SK-N-SH (cell line): ENCODE results near the gene ZNF410. TPM values are rescaled to one million over a fixed set of nuclear protein-coding genes. Genes with fewer than 3 reads are reported as not detected.

Experiments used
- CTCF ChIA-PET: fragments of 300-600, 350-600 bp; formaldehyde crosslinking; extraction: SDS; loops from one replicate; lab custom pipeline; 2021; lab: Yijun Ruan, JAX
- POLR2A ChIA-PET: fragments of 350-600 bp; sonication (Branson Sonifier 250); formaldehyde crosslinking; extraction: SDS; loops from one replicate; lab custom pipeline; 2020; ENCODE audit warnings: antibody characterized with exemption, inconsistent platforms; lab: Yijun Ruan, JAX
- DNase-seq: peaks from one replicate; pipeline ENCODE4 v3.0.0; 2012
- H2AFZ ChIP-seq: fragments of 200-600 bp; sonication (generic); 2 replicates; pipeline ENCODE4 v1.8.1; 2016; ENCODE audit warnings: antibody characterized with exemption, mild to moderate bottlenecking, low read depth
- H3F3A ChIP-seq: fragments of 200-600 bp; sonication (generic); replicated peaks from 2 replicates; pipeline ENCODE3; 2016; ENCODE audit warnings: antibody characterized with exemption, mild to moderate bottlenecking; ENCODE audit not compliant: insufficient read depth
- H3K27ac ChIP-seq, 2 experiments: fragments of 200-500 bp in 1 of 2; fragments of 200-600 bp in 1 of 2; sonication (Bioruptor generic) in 1 of 2; sonication (generic), shearing (Covaris generic) in 1 of 2; 2 replicates each; pipeline versions ENCODE4 v1.5.1 to v1.6.1; 2014 to 2016; ENCODE audit warnings: low read depth in 2 of 2, inconsistent platforms in 1 of 2, low read length in 1 of 2, mild to moderate bottlenecking in 1 of 2, mixed read lengths in 1 of 2
- H3K27me3 ChIP-seq: fragments of 200-600 bp; sonication (generic), shearing (Covaris generic); 2 replicates; pipeline ENCODE4 v1.6.1; 2016; ENCODE audit warnings: mixed run types; ENCODE audit not compliant: insufficient read depth
- H3K36me3 ChIP-seq, 2 experiments: fragments of 200-500 bp in 1 of 2; fragments of 200-600 bp in 1 of 2; sonication (Bioruptor generic) in 1 of 2; sonication (generic) in 1 of 2; replicated peaks in 1 of 2; 2 replicates each; pipeline versions ENCODE3 to v1.5.1; 2014 to 2016; ENCODE audit warnings: low read length in 1 of 2, mild to moderate bottlenecking in 1 of 2; ENCODE audit not compliant: insufficient read depth in 2 of 2, control insufficient read depth in 1 of 2
- H3K4me1 ChIP-seq, 2 experiments: fragments of 200-500 bp in 1 of 2; fragments of 200-600 bp in 1 of 2; sonication (Bioruptor generic) in 1 of 2; sonication (generic), shearing (Covaris generic) in 1 of 2; 2 replicates each; pipeline versions ENCODE4 v1.5.1 to v1.6.1; 2014 to 2016; ENCODE audit warnings: low read depth in 1 of 2, low read length in 1 of 2, mixed run types in 1 of 2; ENCODE audit not compliant: insufficient read depth in 2 of 2, control insufficient read depth in 1 of 2
- H3K4me2 ChIP-seq: fragments of 200-600 bp; sonication (generic), shearing (Covaris generic); 2 replicates; pipeline ENCODE4 v1.6.1; 2017; ENCODE audit warnings: mixed run types
- H3K4me3 ChIP-seq, 2 experiments: fragments of 200-500 bp in 1 of 2; fragments of 200-600 bp in 1 of 2; sonication (Bioruptor generic) in 1 of 2; sonication (generic), shearing (Covaris generic) in 1 of 2; 2 replicates each; pipeline versions ENCODE4 v1.5.1 to v1.8.1; 2014 to 2016; ENCODE audit warnings: low read depth in 2 of 2, inconsistent platforms in 1 of 2, low read length in 1 of 2, mild to moderate bottlenecking in 1 of 2, mixed read lengths in 1 of 2, moderate library complexity in 1 of 2
- H3K79me2 ChIP-seq: fragments of 200-600 bp; sonication (generic); 2 replicates; pipeline ENCODE4 v1.8.1; 2017; ENCODE audit warnings: mild to moderate bottlenecking; ENCODE audit not compliant: insufficient read depth
- H3K9ac ChIP-seq: fragments of 200-600 bp; sonication (generic); 2 replicates; pipeline ENCODE4 v1.6.1; 2017; ENCODE audit warnings: mixed run types
- H3K9me2 ChIP-seq: fragments of 200-600 bp; sonication (generic); 2 replicates; pipeline ENCODE4 v1.6.1; 2017; ENCODE audit warnings: mixed run types
- H3K9me3 ChIP-seq: fragments of 200-600 bp; sonication (generic); 2 replicates; pipeline ENCODE4 v1.6.1; 2017; ENCODE audit warnings: mixed run types, mild to moderate bottlenecking, moderate library complexity
- H4K20me1 ChIP-seq: fragments of 200-600 bp; sonication (generic); 2 replicates; pipeline ENCODE4 v1.6.1; 2017; ENCODE audit warnings: mild to moderate bottlenecking, mixed run types; ENCODE audit not compliant: insufficient read depth
- CTCF ChIP-seq: fragments of 200-600 bp; sonication (generic); IDR thresholded peaks from 2 replicates; pipeline ENCODE4 v1.6.1; 2017; ENCODE audit warnings: antibody characterized with exemption, mild to moderate bottlenecking, moderate library complexity
- ELF1 ChIP-seq: IDR thresholded peaks from 2 replicates; pipeline ENCODE4 v1.4.0; 2012
- EP300 ChIP-seq, 2 experiments: IDR thresholded peaks; 2 replicates each; pipeline versions ENCODE4 v1.4.0 to v1.6.1; 2012; ENCODE audit warnings: borderline replicate concordance in 1 of 2, low read depth in 1 of 2, low read length in 1 of 2
- EZH2phosphoT487 ChIP-seq: fragments of 200-600 bp; sonication (generic); IDR thresholded peaks from 2 replicates; pipeline ENCODE4 v1.6.1; 2017; ENCODE audit warnings: low read depth, mixed run types, mild to moderate bottlenecking, antibody characterized with exemption, moderate library complexity, borderline replicate concordance
- FOXJ3 ChIP-seq: sonication (generic); formaldehyde crosslinking; IDR thresholded peaks from 2 replicates; pipeline ENCODE4 v1.5.1; 2020; ENCODE audit warnings: mild to moderate bottlenecking, missing genetic modification reagents
- MEF2A ChIP-seq: IDR thresholded peaks from 2 replicates; pipeline ENCODE4 v1.4.0; 2012; ENCODE audit warnings: low read depth, borderline replicate concordance
- POLR2AphosphoS5 ChIP-seq: IDR thresholded peaks from 2 replicates; pipeline ENCODE4 v1.6.1; 2012; ENCODE audit warnings: low read depth, low read length
- REST ChIP-seq: IDR thresholded peaks from 2 replicates; pipeline ENCODE4 v1.6.1; 2012; ENCODE audit warnings: mild to moderate bottlenecking, low read depth, low read length, moderate library complexity
- SIN3A ChIP-seq: IDR thresholded peaks from 2 replicates; pipeline ENCODE4 v1.6.1; 2012; ENCODE audit warnings: low read depth, mild to moderate bottlenecking, low read length, moderate library complexity, borderline replicate concordance
- TAF1 ChIP-seq: IDR thresholded peaks from 2 replicates; pipeline ENCODE4 v1.6.1; 2012; ENCODE audit warnings: low read depth, mild to moderate bottlenecking, low read length, moderate library complexity, borderline replicate concordance
- TCF12 ChIP-seq: IDR thresholded peaks from 2 replicates; pipeline ENCODE4 v1.4.0; 2012
- TEAD4 ChIP-seq: IDR thresholded peaks from 2 replicates; pipeline ENCODE4 v1.4.0; 2012; ENCODE audit warnings: mild to moderate bottlenecking, borderline replicate concordance; ENCODE audit not compliant: insufficient read depth
- USF2 ChIP-seq: fragments of 150-350 bp; IDR thresholded peaks from 2 replicates; pipeline ENCODE4 v1.6.1; 2017; ENCODE audit warnings: antibody characterized with exemption, low read length, low read depth, borderline replicate concordance
- YY1 ChIP-seq: IDR thresholded peaks from 2 replicates; pipeline ENCODE4 v1.4.0; 2012; ENCODE audit warnings: low read depth, mild to moderate bottlenecking
- WGBS: methylation state at CpG from one replicate; pipeline ENCODE4 v1.1.6; 2017; ENCODE audit warnings: low lambda C conversion rate; 5-methylcytosine and 5-hydroxymethylcytosine counted together
- polyA plus RNA-seq, 3 experiments: library from polyadenylated mRNA; depleted of rRNA; stranded (reverse); fragments of >200 nt; gene quantifications; 2 replicates each; pipeline ENCODE4 v1.2.3, GENCODE V29; 2012
- small RNA-seq, 7 experiments: library from RNA; depleted of rRNA; stranded (forward); fragments of <200 nt; gene quantifications; one replicate each; pipeline ENCODE3, GENCODE V24; 2012

Gene ZNF410
- polyA plus RNA-seq, 1 of the 3 experiments (the other 2 are of a cell fraction), result 22.8 TPM

GRCh38 chr14:73976125-73976524, 89.5 kb downstream of the ZNF410 start (continued):
- no peak for TF ChIP-seq EZH2phosphoT487

GRCh38 chr14:73977896-73978295, 91.2 kb downstream of the ZNF410 start:
- no peaks in the 10 kb centered on the region for H3K9me3 ChIP-seq
- WGBS, result 84% methylated on average over 4 of the region's 4 CpGs
- no peak overlapping the region for H3K9ac ChIP-seq
- no peak overlapping the region for H3K4me3 ChIP-seq
- H3K79me2 ChIP-seq, result no peaks in the 10 kb centered on the region
- H3K4me2 ChIP-seq, result no peak overlapping the region
- CTCF ChIA-PET, result no interaction called here
- H3K4me1 ChIP-seq, result peaks cover 0 to 2% of the 10 kb centered on the region in 2 experiments; a peak in 1 of 4 replicates
- H3K36me3 ChIP-seq, result peaks cover 0 to 4% of the 10 kb centered on the region in 2 experiments
- no peaks in the 10 kb centered on the region for H3F3A ChIP-seq
- no peaks in the 10 kb centered on the region for H4K20me1 ChIP-seq
- no peaks in the 10 kb centered on the region for H3K27me3 ChIP-seq
- no peak overlapping the region for H3K27ac ChIP-seq
- H3K9me2 ChIP-seq, result no peaks in the 10 kb centered on the region
- no peak overlapping the region for H2AFZ ChIP-seq
- TF ChIP-seq EZH2phosphoT487, result no peak
- no peak for TF ChIP-seq YY1
- no peak for TF ChIP-seq ELF1
- no peak for TF ChIP-seq TCF12
- TF ChIP-seq TAF1, result no peak
- no peak for TF ChIP-seq FOXJ3 (CRISPR knock-in tag)
- no peak for TF ChIP-seq SIN3A
- TF ChIP-seq POLR2AphosphoS5, result no peak
- TF ChIP-seq EP300 (IDR thresholded peaks at IDR 0.05; ENCODE audit: borderline replicate concordance in 1 of 2, low read depth in 1 of 2, low read length in 1 of 2), result no peak
- TF ChIP-seq USF2, result no peak
- no peak for TF ChIP-seq MEF2A
- TF ChIP-seq REST, result no peak
- no peak for TF ChIP-seq CTCF
- no peak for TF ChIP-seq TEAD4
- POLR2A ChIA-PET, result no interaction called here
- DNase-seq, result no peak

Small RNA genes lying within 50 kb of the gene (small RNA-seq; reads per million reads assigned to genes)
- 0 reads per million in 7 experiments for gene AC005520.4
- 0 reads per million in 7 experiments for gene RF00019

Other genes starting within 250 kb of the ZNF410 start
- gene DNAL1, start 241.9 kb upstream of the ZNF410 start, polyA plus RNA-seq (2012; rRNA removed), result 2.6 and 3.6 TPM in 2 replicates
- gene PNMA1, start 172.5 kb upstream of the ZNF410 start, polyA plus RNA-seq (2012; rRNA removed), result 19.5 and 31.5 TPM in 2 replicates
- 7.1 and 9.7 TPM in 2 replicates for gene PTGR2, start 35.0 kb upstream of the ZNF410 start, polyA plus RNA-seq (2012; rRNA removed)
- 1.4 and 2.2 TPM in 2 replicates for gene FAM161B, start 63.2 kb downstream of the ZNF410 start, polyA plus RNA-seq (2012; rRNA removed)
- 38.8 and 55.9 TPM in 2 replicates for gene COQ6, start 63.4 kb downstream of the ZNF410 start, polyA plus RNA-seq (2012; rRNA removed)
- gene ENTPD5, start 132.4 kb downstream of the ZNF410 start, polyA plus RNA-seq (2012; rRNA removed), result 5.5 and 8.0 TPM in 2 replicates
- 1.9 and 2.1 TPM in 2 replicates for gene BBOF1, start 132.5 kb downstream of the ZNF410 start, polyA plus RNA-seq (2012; rRNA removed)
- gene ALDH6A1, start 197.6 kb downstream of the ZNF410 start, polyA plus RNA-seq (2012; rRNA removed), result 9.4 and 12.9 TPM in 2 replicates
- gene LIN52, start 198.1 kb downstream of the ZNF410 start, polyA plus RNA-seq (2012; rRNA removed), result 4.9 and 5.9 TPM in 2 replicates